Body of pancreas (tissue), 4 donors: ENCODE measurements around the gene SHC1.

Experiments
- CTCF ChIP-seq, 7 experiments: fragments of 450-650 bp in 4 of 7; fragments of 200-600 bp in 3 of 7; sonication (generic) in 3 of 7; IDR thresholded peaks; one replicate each; pipeline ENCODE4 v1.5.1; 2016 to 2019; ENCODE audit warnings: antibody characterized with exemption in 7 of 7
- POLR2A ChIP-seq, 3 donors: fragments of 450-650 bp; IDR thresholded peaks; one replicate each; pipeline ENCODE4 v1.6.1; 2016; ENCODE audit warnings: antibody characterized with exemption in 3 of 3, mild to moderate bottlenecking in 2 of 3

- no peak for TF ChIP-seq POLR2A (IDR thresholded peaks at IDR 0.05)
- TF ChIP-seq CTCF (IDR thresholded peaks at IDR 0.05): no peak
Measured at GRCh38 chr1:154968731-154969130, 1.8 kb downstream of the SHC1 start.
